GM12878 (cell line): ENCODE data around the gene WNT3A. TPM values are rescaled to one million over a fixed set of nuclear protein-coding genes. Genes with fewer than 3 reads are reported as not detected.
A peak's percentile ranks its signal among the peaks of the same experiment; 100 is the strongest.

Experiments used
- ATAC-seq: fragments of 200-7000 bp; cut with Tn5 transposase; 3 replicates; pipeline ENCODE4 v1.9.1; 2020; ENCODE audit warnings: mild to moderate bottlenecking, moderate library complexity
- BruUV-seq: library from RNA; stranded (reverse); fragments of 400-500 nt; replicated peaks from 2 replicates; lab custom pipeline; 2021; lab: Mats Ljungman, UMichigan
- CTCF ChIA-PET: fragments of 300-600 bp; sonication (Branson Sonifier 250); formaldehyde crosslinking; extraction: SDS; loops from one replicate; lab custom pipeline; 2021; ENCODE audit warnings: inconsistent platforms; lab: Yijun Ruan, JAX
- POLR2A ChIA-PET: fragments of 350-600 bp; formaldehyde crosslinking; extraction: SDS; loops from one replicate; lab custom pipeline; 2021; ENCODE audit warnings: inconsistent platforms; lab: Charles Lee
- RAD21 ChIA-PET: fragments of 300-600 bp; sonication (Branson Sonifier 250); formaldehyde crosslinking; loops from one replicate; lab custom pipeline; 2023; ENCODE audit warnings: antibody characterized with exemption; ENCODE audit not compliant: unreplicated experiment; lab: Charles Lee
- SMC1A ChIA-PET: fragments of 300-600 bp; sonication (Branson Sonifier 250); formaldehyde crosslinking; loops from one replicate; lab custom pipeline; 2023; ENCODE audit not compliant: unreplicated experiment, uncharacterized antibody; lab: Charles Lee
- DNase-seq: peaks from one replicate; pipeline ENCODE4 v3.0.0-alpha.2; 2011; ENCODE audit warnings: low read depth, low spot score
- FAIRE-seq: peaks from 3 replicates; lab custom pipeline; 2011; peaks lifted over from hg19 to GRCh38; lab: Jason Lieb, UNC
- H2AFZ ChIP-seq: 2 replicates; pipeline ENCODE4 v1.6.0; 2011; ENCODE audit warnings: low read depth, low read length, control low read depth; ENCODE audit not compliant: control insufficient read depth
- H3K27ac ChIP-seq: 2 replicates; pipeline ENCODE4 v1.5.1; 2011; ENCODE audit warnings: control low read depth; ENCODE audit not compliant: control insufficient read depth, insufficient read depth
- H3K27me3 ChIP-seq, 2 experiments: replicated peaks in 1 of 2; 2 replicates each; pipeline versions ENCODE4 v1.6.0 to v1.6.1; 2011; ENCODE audit warnings: low read length in 1 of 2; ENCODE audit not compliant: control insufficient read depth in 2 of 2, insufficient read depth in 2 of 2
- H3K36me3 ChIP-seq, 2 experiments: 2 replicates each; pipeline ENCODE4 v1.5.1; 2011; ENCODE audit warnings: low read length in 1 of 2; ENCODE audit not compliant: control insufficient read depth in 2 of 2, insufficient read depth in 2 of 2
- H3K4me1 ChIP-seq: 2 replicates; pipeline ENCODE4 v1.6.1; 2011; ENCODE audit warnings: mild to moderate bottlenecking, low read length, moderate library complexity, mixed read lengths; ENCODE audit not compliant: control insufficient read depth, insufficient read depth
- H3K4me2 ChIP-seq: 2 replicates; pipeline ENCODE4 v1.6.0; 2011; ENCODE audit warnings: control low read depth; ENCODE audit not compliant: control insufficient read depth, insufficient read depth
- H3K4me3 ChIP-seq: fragments of 200-600 bp; sonication (generic); 2 replicates; pipeline ENCODE4 v1.5.1; 2016
- H3K79me2 ChIP-seq: 2 replicates; pipeline ENCODE4 v1.6.0; 2011; ENCODE audit warnings: low read length; ENCODE audit not compliant: control insufficient read depth, insufficient read depth
- H3K9ac ChIP-seq: 2 replicates; pipeline ENCODE4 v1.8.0; 2011; ENCODE audit warnings: low read length, control low read depth, mixed read lengths; ENCODE audit not compliant: control insufficient read depth, insufficient read depth
- H3K9me3 ChIP-seq: replicated peaks from 3 replicates; pipeline ENCODE4 v1.5.1; 2011; ENCODE audit warnings: mild to moderate bottlenecking, low read length; ENCODE audit not compliant: control insufficient read depth, insufficient read depth
- H4K20me1 ChIP-seq: 2 replicates; pipeline ENCODE4 v1.6.0; 2011; ENCODE audit not compliant: control insufficient read depth, insufficient read depth
- HDGF ChIP-seq: fragments of 450-650 bp; IDR thresholded peaks from 2 replicates; pipeline ENCODE4 v1.6.1; 2016; ENCODE audit warnings: antibody characterized with exemption
- ZBTB11 ChIP-seq: fragments of 450-650 bp; formaldehyde crosslinking; IDR thresholded peaks from 2 replicates; pipeline ENCODE4 v1.5.0; 2022; ENCODE audit warnings: mild to moderate bottlenecking, missing genetic modification characterization
- WGBS: methylation state at CpG from one replicate; pipeline ENCODE4 v1.1.6; 2016; ENCODE audit warnings: low lambda C conversion rate; ENCODE audit not compliant: insufficient replicate concordance, insufficient coverage; ENCODE audit errors: missing lambda C conversion rate; 5-methylcytosine and 5-hydroxymethylcytosine counted together
- in situ Hi-C: fragments of 300-500 bp; cut with MboI; formaldehyde crosslinking; loops from 9 replicates; pipeline ENCODE4 v1.14.3; 2018; ENCODE audit warnings: mixed read lengths
- intact Hi-C: fragments of 100-400 bp; cut with micrococcal nuclease; formaldehyde crosslinking; loops from one replicate; pipeline ENCODE4 v1.14.2; 2022; ENCODE audit not compliant: unreplicated experiment
- polyA plus RNA-seq, 11 experiments: library from polyadenylated mRNA; depleted of rRNA in 4 of 11; unstranded in 6 of 11; stranded (reverse) in 5 of 11; fragments of >200 nt; fragmentation: Nextera tagmentation in 4 of 11; fragmentation: Illumina TruSeq in 1 of 11; extraction: Ambion mirVana in 4 of 11; extraction: Trizol in 1 of 11; gene quantifications; 1 replicate in 1 of 11; 2 replicates in 10 of 11; pipeline versions ENCODE4 v1.2.1 to v1.2.3, GENCODE V29; 2011 to 2016; ENCODE audit warnings: inconsistent platforms in 2 of 11, missing spikeins in 2 of 11, low read depth in 1 of 11
- total RNA-seq, 4 experiments: library from RNA; depleted of rRNA in 3 of 4; stranded (reverse); fragments of >200 nt in 3 of 4; fragmentation: Illumina TruSeq in 1 of 4; extraction: Trizol in 1 of 4; gene quantifications; 2 replicates each; pipeline versions ENCODE4 v1.2.1 to v1.2.3, GENCODE V29; 2013 to 2021

WNT3A gene
- total and polyA plus RNA-seq, 10 of the 15 experiments (the other 5 are each of a cell fraction or from before 2014, with no cell fraction given), result 0.16 TPM; not detected in 9

DNA sequence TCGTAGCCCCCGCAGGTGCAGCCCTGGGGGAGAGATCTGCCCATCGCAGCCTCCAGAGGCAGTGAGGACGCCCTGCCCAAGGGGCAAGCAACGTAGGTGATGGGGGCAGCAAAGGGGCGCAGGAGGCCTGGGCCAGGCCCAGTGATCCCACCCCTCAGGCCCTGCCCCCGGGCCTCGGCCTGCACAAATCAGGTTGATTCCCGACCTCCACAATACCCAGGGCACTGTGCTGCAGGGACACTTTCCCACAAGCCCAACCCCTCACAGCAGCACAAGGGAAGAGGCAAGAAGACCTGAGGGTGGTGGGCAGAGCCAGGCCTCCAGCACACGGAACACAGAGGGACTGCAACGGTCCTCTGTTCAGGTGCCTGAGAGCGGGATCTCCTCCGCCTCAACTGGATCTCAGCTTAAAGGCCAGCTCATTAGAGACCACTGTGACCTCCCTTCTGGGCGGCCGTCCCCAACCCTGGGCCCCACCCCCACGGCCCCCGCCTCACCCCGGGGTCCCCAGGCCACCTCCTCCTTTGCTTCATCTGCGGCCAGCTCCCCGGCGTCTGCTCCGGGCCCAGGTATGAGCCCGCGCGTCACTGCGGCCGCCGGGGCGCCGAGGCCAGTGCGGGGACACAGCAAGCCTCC, 74.9 kb downstream of the WNT3A start:
- ATAC-seq (peak; percentile 31), DNase-seq (no peak)
- intact Hi-C loops, result loop anchor here (2.0 kb wide), 2 partner anchors 59 to 83 kb away; partner anchors contain the start of genes GUK1 and IBA57
- TSS peak; percentile 61 for BruUV-seq
- RAD21 ChIA-PET, result interaction anchor here (1.2 to 1.4 kb wide), 2 partner anchors 45 to 56 kb away, joined by 4 to 5 read pairs; no protein-coding TSS in a partner anchor
- no peaks in the 10 kb centered on the region for H3K27me3 ChIP-seq
- H3K79me2 ChIP-seq, result peaks cover 72% of the 10 kb centered on the region
- peak overlapping the region; percentile 99 for H3K9ac ChIP-seq
- CTCF ChIA-PET, result interaction anchor here (0.6 to 1.6 kb wide), 6 partner anchors 42 to 959 kb away, joined by 3 to 4 read pairs (median 3); no protein-coding TSS in a partner anchor
- WGBS, result 0% methylated on average over 24 of the region's 31 CpGs
- H4K20me1 ChIP-seq, result peaks cover 27% of the 10 kb centered on the region
- POLR2A ChIA-PET, result interaction anchor here (1.0 to 2.0 kb wide), 6 partner anchors 25 to 85 kb away, joined by 3 to 7 read pairs (median 4); partner anchors contain the start of gene MRPL55
- SMC1A ChIA-PET, result interaction anchor here (1.7 kb wide), 1 partner anchor 82 kb away, joined by 5 read pairs; no protein-coding TSS in a partner anchor
- TF ChIP-seq ZBTB11 (no peak), HDGF (peak; percentile 38; the same call in 1 of the 2 replicates)
- TF ChIP-seq, all 136 proteins: peak for 1
- Histone ChIP-seq H3K36me3 (no peaks in the 10 kb centered on the region), H3K27ac (peak overlapping the region; percentile 94), H3K9me3 (no peaks in the 10 kb centered on the region), H3K4me1 (peaks cover 27% of the 10 kb centered on the region), H3K4me2 (peak overlapping the region; percentile 92), H2AFZ (peak overlapping the region; percentile 93), H3K4me3 (peak overlapping the region; percentile 78)
- no peak for FAIRE-seq
- in situ Hi-C loops, result no loop called here
